ENCODE data around the gene SHLD1.

The SHLD1 gene

GRCh38 chr20:5841522-5841921 is 91.3 kb downstream of the SHLD1 start:
- Histone ChIP-seq H3K4me3 (ENCODE audit: insufficient read depth, low read depth, low read length, poor library complexity, severe bottlenecking) (no peak overlapping the region), H3K4me1 (ENCODE audit: control insufficient read depth, insufficient read depth, low read length, poor library complexity, severe bottlenecking) (peaks cover 25% of the 10 kb centered on the region), H3K9me3 (ENCODE audit: control insufficient read depth, low read length) (no peaks in the 10 kb centered on the region), H3K27ac (ENCODE audit: insufficient read depth, low read length, poor library complexity, severe bottlenecking) (no peak overlapping the region), H3K36me3 (ENCODE audit: control insufficient read depth, insufficient read depth, low read length) (no peaks in the 10 kb centered on the region), H3K27me3 (replicated peaks; ENCODE audit: control insufficient read depth, insufficient read depth, low read length, poor library complexity, severe bottlenecking) (no peaks in the 10 kb centered on the region)
- no peak for DNase-seq

- no peaks in the 10 kb centered on the region for H3K9me3 ChIP-seq (ENCODE audit: control insufficient read depth, low read length)
- H3K27ac ChIP-seq (ENCODE audit: insufficient read depth, low read length, poor library complexity, severe bottlenecking), result peak overlapping the region; percentile 62
- no peak for DNase-seq
- no peak overlapping the region for H3K4me3 ChIP-seq (ENCODE audit: insufficient read depth, low read depth, low read length, poor library complexity, severe bottlenecking)
- H3K36me3 ChIP-seq (ENCODE audit: control insufficient read depth, insufficient read depth, low read length), result no peaks in the 10 kb centered on the region
- no peaks in the 10 kb centered on the region for H3K27me3 ChIP-seq (replicated peaks; ENCODE audit: control insufficient read depth, insufficient read depth, low read length, poor library complexity, severe bottlenecking)
- H3K4me1 ChIP-seq (ENCODE audit: control insufficient read depth, insufficient read depth, low read length, poor library complexity, severe bottlenecking), result peaks cover 21% of the 10 kb centered on the region
Observed at GRCh38 chr20:5842465-5842864, 92.3 kb downstream of the SHLD1 start.

GRCh38 chr20:5843054-5843592 is 92.9 kb downstream of the SHLD1 start:
- Histone ChIP-seq H3K27ac (ENCODE audit: insufficient read depth, low read length, poor library complexity, severe bottlenecking) (peak overlapping the region; percentile 62), H3K4me1 (ENCODE audit: control insufficient read depth, insufficient read depth, low read length, poor library complexity, severe bottlenecking) (peaks cover 23% of the 10 kb centered on the region)
- DNase-seq, result no peak

GRCh38 chr20:5844063-5844681 is 94.0 kb downstream of the SHLD1 start:
- H3K27ac ChIP-seq (ENCODE audit: insufficient read depth, low read length, poor library complexity, severe bottlenecking), result peak overlapping the region; percentile 62

More at GRCh38 chr20:5843054-5843592, 92.9 kb downstream of the SHLD1 start:
- no peak overlapping the region for H3K4me3 ChIP-seq (ENCODE audit: insufficient read depth, low read depth, low read length, poor library complexity, severe bottlenecking)
- H3K27me3 ChIP-seq (replicated peaks; ENCODE audit: control insufficient read depth, insufficient read depth, low read length, poor library complexity, severe bottlenecking), result no peaks in the 10 kb centered on the region
- no peaks in the 10 kb centered on the region for H3K36me3 ChIP-seq (ENCODE audit: control insufficient read depth, insufficient read depth, low read length)
- H3K9me3 ChIP-seq (ENCODE audit: control insufficient read depth, low read length), result no peaks in the 10 kb centered on the region

GRCh38 chr20:5845681-5846615 is 95.7 kb downstream of the SHLD1 start:
- DNase-seq, result peak in 1 of 3 donors; percentile 20
- H3K36me3 ChIP-seq (ENCODE audit: control insufficient read depth, insufficient read depth, low read length), result no peaks in the 10 kb centered on the region
- peaks cover 27% of the 10 kb centered on the region for H3K4me1 ChIP-seq (ENCODE audit: control insufficient read depth, insufficient read depth, low read length, poor library complexity, severe bottlenecking)
- H3K9me3 ChIP-seq (ENCODE audit: control insufficient read depth, low read length), result no peaks in the 10 kb centered on the region
- H3K4me3 ChIP-seq (ENCODE audit: insufficient read depth, low read depth, low read length, poor library complexity, severe bottlenecking), result no peak overlapping the region
- H3K27ac ChIP-seq (ENCODE audit: insufficient read depth, low read length, poor library complexity, severe bottlenecking), result peak overlapping the region; percentile 61
- no peaks in the 10 kb centered on the region for H3K27me3 ChIP-seq (replicated peaks; ENCODE audit: control insufficient read depth, insufficient read depth, low read length, poor library complexity, severe bottlenecking)

More at GRCh38 chr20:5844063-5844681, 94.0 kb downstream of the SHLD1 start:
- Histone ChIP-seq H3K9me3 (ENCODE audit: control insufficient read depth, low read length) (no peaks in the 10 kb centered on the region), H3K36me3 (ENCODE audit: control insufficient read depth, insufficient read depth, low read length) (no peaks in the 10 kb centered on the region), H3K4me3 (ENCODE audit: insufficient read depth, low read depth, low read length, poor library complexity, severe bottlenecking) (no peak overlapping the region), H3K27me3 (replicated peaks; ENCODE audit: control insufficient read depth, insufficient read depth, low read length, poor library complexity, severe bottlenecking) (no peaks in the 10 kb centered on the region), H3K4me1 (ENCODE audit: control insufficient read depth, insufficient read depth, low read length, poor library complexity, severe bottlenecking) (peaks cover 27% of the 10 kb centered on the region)
- DNase-seq, result peak in 2 of 3 donors; percentile 14 to 46

GRCh38 chr20:5848711-5849505 is 98.7 kb downstream of the SHLD1 start:
- Histone ChIP-seq H3K4me1 (ENCODE audit: control insufficient read depth, insufficient read depth, low read length, poor library complexity, severe bottlenecking) (peaks cover 15% of the 10 kb centered on the region), H3K4me3 (ENCODE audit: insufficient read depth, low read depth, low read length, poor library complexity, severe bottlenecking) (no peak overlapping the region), H3K36me3 (ENCODE audit: control insufficient read depth, insufficient read depth, low read length) (no peaks in the 10 kb centered on the region), H3K27ac (ENCODE audit: insufficient read depth, low read length, poor library complexity, severe bottlenecking) (no peak overlapping the region), H3K27me3 (replicated peaks; ENCODE audit: control insufficient read depth, insufficient read depth, low read length, poor library complexity, severe bottlenecking) (no peaks in the 10 kb centered on the region), H3K9me3 (ENCODE audit: control insufficient read depth, low read length) (no peaks in the 10 kb centered on the region)
- DNase-seq, result no peak

GRCh38 chr20:5855939-5856338 is 105.7 kb downstream of the SHLD1 start:
- no peaks in the 10 kb centered on the region for H3K9me3 ChIP-seq (ENCODE audit: control insufficient read depth, low read length)
- no peaks in the 10 kb centered on the region for H3K36me3 ChIP-seq (ENCODE audit: control insufficient read depth, insufficient read depth, low read length)
- H3K27me3 ChIP-seq (replicated peaks; ENCODE audit: control insufficient read depth, insufficient read depth, low read length, poor library complexity, severe bottlenecking), result no peaks in the 10 kb centered on the region

GRCh38 chr20:5859608-5860007 is 109.4 kb downstream of the SHLD1 start:
- peaks cover 5% of the 10 kb centered on the region for H3K4me1 ChIP-seq (ENCODE audit: control insufficient read depth, insufficient read depth, low read length, poor library complexity, severe bottlenecking)
- H3K27me3 ChIP-seq (replicated peaks; ENCODE audit: control insufficient read depth, insufficient read depth, low read length, poor library complexity, severe bottlenecking), result no peaks in the 10 kb centered on the region
- H3K4me3 ChIP-seq (ENCODE audit: insufficient read depth, low read depth, low read length, poor library complexity, severe bottlenecking), result no peak overlapping the region
- H3K36me3 ChIP-seq (ENCODE audit: control insufficient read depth, insufficient read depth, low read length), result no peaks in the 10 kb centered on the region
- no peaks in the 10 kb centered on the region for H3K9me3 ChIP-seq (ENCODE audit: control insufficient read depth, low read length)
- no peak overlapping the region for H3K27ac ChIP-seq (ENCODE audit: insufficient read depth, low read length, poor library complexity, severe bottlenecking)
- no peak for DNase-seq

More at GRCh38 chr20:5855939-5856338, 105.7 kb downstream of the SHLD1 start:
- Histone ChIP-seq H3K4me3 (ENCODE audit: insufficient read depth, low read depth, low read length, poor library complexity, severe bottlenecking) (no peak overlapping the region), H3K27ac (ENCODE audit: insufficient read depth, low read length, poor library complexity, severe bottlenecking) (no peak overlapping the region), H3K4me1 (ENCODE audit: control insufficient read depth, insufficient read depth, low read length, poor library complexity, severe bottlenecking) (no peaks in the 10 kb centered on the region)
- no peak for DNase-seq

- DNase-seq, result no peak
- Histone ChIP-seq H3K36me3 (ENCODE audit: control insufficient read depth, insufficient read depth, low read length) (no peaks in the 10 kb centered on the region), H3K4me3 (ENCODE audit: insufficient read depth, low read depth, low read length, poor library complexity, severe bottlenecking) (no peak overlapping the region), H3K27ac (ENCODE audit: insufficient read depth, low read length, poor library complexity, severe bottlenecking) (no peak overlapping the region), H3K27me3 (replicated peaks; ENCODE audit: control insufficient read depth, insufficient read depth, low read length, poor library complexity, severe bottlenecking) (no peaks in the 10 kb centered on the region), H3K9me3 (ENCODE audit: control insufficient read depth, low read length) (no peaks in the 10 kb centered on the region), H3K4me1 (ENCODE audit: control insufficient read depth, insufficient read depth, low read length, poor library complexity, severe bottlenecking) (peaks cover 10% of the 10 kb centered on the region)
Observed at GRCh38 chr20:5862703-5863039, 112.5 kb downstream of the SHLD1 start.
